8988T (cell line): ENCODE results near the gene EVA1C.
"Not testable (repeated sequence)": the region's sequence is repeated elsewhere in the genome, so short reads cannot be mapped to it uniquely, and the experiment has no call there.

Experiments used
- DNase-seq: peaks from one replicate; pipeline ENCODE4 v3.0.0; 2011

EVA1C gene

GRCh38 chr21:32412162-32413014 is at the start of gene EVA1C:
EVA1C (plus strand) TSS chr21:32412706; CDS start chr21:32412854, 148 bp downstream.
- peak; percentile 27 for DNase-seq

- no peak for DNase-seq
Observed at GRCh38 chr21:32364387-32364786, 48.1 kb upstream of the EVA1C start.

- DNase-seq, result no peak
Observed at GRCh38 chr21:32364796-32365195, 47.7 kb upstream of the EVA1C start.

GRCh38 chr21:32366191-32366590 is 46.3 kb upstream of the EVA1C start:
- no peak for DNase-seq

- DNase-seq, result no peak
Observed at GRCh38 chr21:32367158-32367557, 45.3 kb upstream of the EVA1C start.

- DNase-seq, result no peak
Observed at GRCh38 chr21:32368386-32368785, 44.1 kb upstream of the EVA1C start.

- DNase-seq, result not testable (repeated sequence)
Observed at GRCh38 chr21:32368961-32369360, 43.5 kb upstream of the EVA1C start.

- no peak for DNase-seq
Observed at GRCh38 chr21:32370998-32371766, 41.3 kb upstream of the EVA1C start.

- no peak for DNase-seq
Observed at GRCh38 chr21:32371913-32372314, 40.6 kb upstream of the EVA1C start.

GRCh38 chr21:32372755-32373154 is 39.8 kb upstream of the EVA1C start:
- DNase-seq, result no peak

GRCh38 chr21:32377506-32377905 is 35.0 kb upstream of the EVA1C start:
- DNase-seq, result no peak

GRCh38 chr21:32377991-32378390 is 34.5 kb upstream of the EVA1C start:
- no peak for DNase-seq

- no peak for DNase-seq
Observed at GRCh38 chr21:32378956-32379355, 33.5 kb upstream of the EVA1C start.

- DNase-seq, result no peak
Observed at GRCh38 chr21:32380940-32381339, 31.6 kb upstream of the EVA1C start.

- DNase-seq, result no peak
Observed at GRCh38 chr21:32381571-32381970, 30.9 kb upstream of the EVA1C start.

GRCh38 chr21:32382108-32382644 is 30.3 kb upstream of the EVA1C start:
- no peak for DNase-seq

GRCh38 chr21:32383812-32384211 is 28.7 kb upstream of the EVA1C start:
- no peak for DNase-seq

- DNase-seq, result no peak
Observed at GRCh38 chr21:32386195-32386870, 26.2 kb upstream of the EVA1C start.

- DNase-seq, result no peak
Observed at GRCh38 chr21:32387151-32387550, 25.4 kb upstream of the EVA1C start.

- no peak for DNase-seq
Observed at GRCh38 chr21:32388306-32388705, 24.2 kb upstream of the EVA1C start.

GRCh38 chr21:32389337-32390015 is 23.0 kb upstream of the EVA1C start:
- no peak for DNase-seq

- DNase-seq, result not testable (repeated sequence)
Observed at GRCh38 chr21:32390537-32391224, 21.8 kb upstream of the EVA1C start.
